ENCODE measurements around the gene RSRC1.
"Not testable (repeated sequence)": the region's sequence is repeated elsewhere in the genome, so short reads cannot be mapped to it uniquely, and the experiment has no call there.

RSRC1 gene

GRCh38 chr3:158228942-158229341 is 119.1 kb downstream of the RSRC1 start:
- DNase-seq (ENCODE audit: low read depth) = not testable (repeated sequence)

GRCh38 chr3:158233791-158234190 is 123.9 kb downstream of the RSRC1 start:
- no peak for DNase-seq (ENCODE audit: low read depth)

GRCh38 chr3:158244274-158244673 is 134.4 kb downstream of the RSRC1 start:
- no peak for DNase-seq (ENCODE audit: low read depth)

- no peak for DNase-seq (ENCODE audit: low read depth)
These were observed 137.4 kb downstream of the RSRC1 start for GRCh38 chr3:158247288-158247687.

GRCh38 chr3:158248261-158248660 is 138.4 kb downstream of the RSRC1 start:
- DNase-seq (ENCODE audit: low read depth) = no peak

- no peak for DNase-seq (ENCODE audit: low read depth)
These were observed 139.3 kb downstream of the RSRC1 start for GRCh38 chr3:158249183-158249582.

GRCh38 chr3:158258619-158259018 is 148.7 kb downstream of the RSRC1 start:
- DNase-seq (ENCODE audit: low read depth) = no peak

- DNase-seq (ENCODE audit: low read depth) = no peak
These were observed 150.5 kb downstream of the RSRC1 start for GRCh38 chr3:158260392-158260791.

- no peak for DNase-seq (ENCODE audit: low read depth)
These were observed 151.6 kb downstream of the RSRC1 start for GRCh38 chr3:158261371-158261991.

- DNase-seq (ENCODE audit: low read depth) = no peak
These were observed 155.0 kb downstream of the RSRC1 start for GRCh38 chr3:158264894-158265293.

- DNase-seq (ENCODE audit: low read depth) = no peak
These were observed 157.1 kb downstream of the RSRC1 start for GRCh38 chr3:158267015-158267414.

- no peak for DNase-seq (ENCODE audit: low read depth)
These were observed 160.1 kb downstream of the RSRC1 start for GRCh38 chr3:158269942-158270341.

- DNase-seq (ENCODE audit: low read depth) = no peak
These were observed 162.2 kb downstream of the RSRC1 start for GRCh38 chr3:158272081-158272480.

GRCh38 chr3:158273656-158274055 is 163.8 kb downstream of the RSRC1 start:
- no peak for DNase-seq (ENCODE audit: low read depth)

- no peak for DNase-seq (ENCODE audit: low read depth)
These were observed 168.3 kb downstream of the RSRC1 start for GRCh38 chr3:158278187-158278586.

- no peak for DNase-seq (ENCODE audit: low read depth)
These were observed 169.7 kb downstream of the RSRC1 start for GRCh38 chr3:158279609-158280008.

GRCh38 chr3:158295771-158296170 is 185.9 kb downstream of the RSRC1 start:
- no peak for DNase-seq (ENCODE audit: low read depth)

- no peak for DNase-seq (ENCODE audit: low read depth)
These were observed 188.1 kb downstream of the RSRC1 start for GRCh38 chr3:158297940-158298339.

GRCh38 chr3:158308236-158308928 is 198.5 kb downstream of the RSRC1 start:
- no peak for DNase-seq (ENCODE audit: low read depth)

- DNase-seq (ENCODE audit: low read depth) = no peak
These were observed 202.8 kb downstream of the RSRC1 start for GRCh38 chr3:158312560-158313141.

GRCh38 chr3:158313338-158313927 is 203.5 kb downstream of the RSRC1 start:
- DNase-seq (ENCODE audit: low read depth) = peak; percentile 7

GRCh38 chr3:158314426-158315357 is 204.8 kb downstream of the RSRC1 start:
- no peak for DNase-seq (ENCODE audit: low read depth)

All from HS-27A (cell line).